GM23248 (cell line): ENCODE data around the gene SIAH2. TPM values are rescaled to one million over a fixed set of nuclear protein-coding genes. Genes with fewer than 3 reads are reported as not detected.

Experiments used
- DNase-seq: peaks from one replicate; pipeline ENCODE4 v3.0.0-alpha.2; 2015
- H2AFZ ChIP-seq: fragments of 200-600 bp; sonication (generic); 2 replicates; pipeline ENCODE4 v1.6.1; 2016; ENCODE audit warnings: antibody characterized with exemption
- H3F3A ChIP-seq: fragments of 200-600 bp; sonication (generic); 2 replicates; pipeline ENCODE4 v1.6.1; 2016; ENCODE audit warnings: mild to moderate bottlenecking, antibody characterized with exemption, mixed run types; ENCODE audit not compliant: insufficient read depth
- H3K27ac ChIP-seq: fragments of 200-600 bp; sonication (generic); 2 replicates; pipeline ENCODE4 v1.5.1; 2016; ENCODE audit warnings: mild to moderate bottlenecking
- H3K27me3 ChIP-seq: fragments of 200-600 bp; sonication (generic); replicated peaks from 2 replicates; pipeline ENCODE4 v1.6.1; 2016; ENCODE audit warnings: mild to moderate bottlenecking; ENCODE audit not compliant: insufficient read depth
- H3K36me3 ChIP-seq: fragments of 200-600 bp; sonication (generic); 2 replicates; pipeline ENCODE4 v1.6.1; 2016; ENCODE audit warnings: low read depth, mild to moderate bottlenecking
- H3K4me1 ChIP-seq: fragments of 200-600 bp; sonication (generic); 2 replicates; pipeline ENCODE4 v1.6.1; 2016; ENCODE audit warnings: mild to moderate bottlenecking; ENCODE audit not compliant: insufficient read depth
- H3K4me2 ChIP-seq: fragments of 200-600 bp; sonication (generic); one replicate; pipeline ENCODE4 v1.6.1; 2016; ENCODE audit warnings: mild to moderate bottlenecking; ENCODE audit not compliant: unreplicated experiment
- H3K4me3 ChIP-seq: fragments of 200-600 bp; sonication (generic); 2 replicates; pipeline ENCODE4 v1.5.1; 2016; ENCODE audit warnings: mild to moderate bottlenecking
- H3K79me2 ChIP-seq: fragments of 200-600 bp; sonication (generic); 2 replicates; pipeline ENCODE4 v1.6.1; 2016; ENCODE audit warnings: mild to moderate bottlenecking; ENCODE audit not compliant: insufficient read depth
- H3K9ac ChIP-seq: fragments of 200-600 bp; sonication (generic); 2 replicates; pipeline ENCODE4 v1.6.1; 2016; ENCODE audit warnings: mild to moderate bottlenecking
- H3K9me2 ChIP-seq: fragments of 200-600 bp; sonication (generic); 2 replicates; pipeline ENCODE4 v1.6.1; 2016; ENCODE audit warnings: mixed run types, mild to moderate bottlenecking, moderate library complexity; ENCODE audit not compliant: insufficient read depth
- H3K9me3 ChIP-seq: fragments of 200-600 bp; sonication (generic); one replicate; pipeline ENCODE4 v1.6.1; 2017; ENCODE audit warnings: low read depth
- H4K20me1 ChIP-seq: fragments of 200-600 bp; sonication (generic); 2 replicates; pipeline ENCODE4 v1.6.0; 2016; ENCODE audit not compliant: insufficient read depth
- EZH2 ChIP-seq: fragments of 200-600 bp; sonication (generic); IDR thresholded peaks from 2 replicates; pipeline ENCODE4 v1.6.1; 2018; ENCODE audit warnings: antibody characterized with exemption, mild to moderate bottlenecking; ENCODE audit not compliant: insufficient read depth, poor library complexity, severe bottlenecking
- EZH2phosphoT487 ChIP-seq: fragments of 200-600 bp; sonication (generic); IDR thresholded peaks from 2 replicates; pipeline ENCODE4 v1.6.1; 2018; ENCODE audit warnings: antibody characterized with exemption, moderate library complexity, mild to moderate bottlenecking, low read depth; ENCODE audit not compliant: insufficient read depth
- WGBS, 2 experiments: methylation state at CpG; one replicate each; pipeline ENCODE4 v1.1.6; 2015 to 2017; ENCODE audit warnings: low lambda C conversion rate in 2 of 2, low coverage in 1 of 2; ENCODE audit errors: missing lambda C conversion rate in 2 of 2; 5-methylcytosine and 5-hydroxymethylcytosine counted together
- in situ Hi-C: fragments of 300-500 bp; cut with MboI; formaldehyde crosslinking; loops from 2 replicates; pipeline ENCODE4 v1.15.0; 2020
- polyA plus RNA-seq: library from polyadenylated mRNA; unstranded; fragments of >200 nt; fragmentation: Nextera tagmentation; extraction: Ambion mirVana; gene quantifications from 2 replicates; pipeline ENCODE4 v1.2.1, GENCODE V29; 2016
- total RNA-seq: library from RNA; depleted of rRNA; stranded (reverse); fragments of >200 nt; shearing (Covaris generic); gene quantifications from 2 replicates; pipeline ENCODE4 v1.2.3, GENCODE V29; 2014

Gene SIAH2
- total and polyA plus RNA-seq, 2 experiments from 2014 or later, result 27.2 to 84.7 TPM

- H3K4me1 ChIP-seq, result peaks cover 33% of the 10 kb centered on the region
- peaks cover 22% of the 10 kb centered on the region; the same call in 1 of the 2 replicates for H3K36me3 ChIP-seq
- no peak overlapping the region for H3K27ac ChIP-seq
- H3K9me2 ChIP-seq, result no peaks in the 10 kb centered on the region
- in situ Hi-C loops, result no loop called here
- H3K9me3 ChIP-seq, result no peaks in the 10 kb centered on the region
- no peak overlapping the region for H3K9ac ChIP-seq
- H4K20me1 ChIP-seq, result peaks cover 25% of the 10 kb centered on the region
- WGBS, 2 experiments, result 89 to 90% methylated on average over 12 of the region's 12 CpGs
- H3K79me2 ChIP-seq, result peaks cover 74% of the 10 kb centered on the region
- no peaks in the 10 kb centered on the region for H3K27me3 ChIP-seq
- DNase-seq, result no peak
- H2AFZ ChIP-seq, result no peak overlapping the region
- H3F3A ChIP-seq, result peaks cover 25% of the 10 kb centered on the region
- H3K4me3 ChIP-seq, result no peak overlapping the region
- no peak for TF ChIP-seq EZH2
- no peak for TF ChIP-seq EZH2phosphoT487
- no peak overlapping the region for H3K4me2 ChIP-seq
Measured at GRCh38 chr3:150740733-150741496, 22.1 kb downstream of the SIAH2 start.

- Histone ChIP-seq H3K79me2 (peaks cover 66% of the 10 kb centered on the region), H3K9ac (no peak overlapping the region), H3K27ac (no peak overlapping the region), H3K4me3 (no peak overlapping the region), H3K9me3 (no peaks in the 10 kb centered on the region), H4K20me1 (peaks cover 25% of the 10 kb centered on the region), H3K4me1 (peaks cover 33% of the 10 kb centered on the region), H3K27me3 (no peaks in the 10 kb centered on the region), H2AFZ (no peak overlapping the region), H3K36me3 (peaks cover 22% of the 10 kb centered on the region; the same call in 1 of the 2 replicates), H3F3A (peaks cover 25% of the 10 kb centered on the region), H3K4me2 (no peak overlapping the region), H3K9me2 (no peaks in the 10 kb centered on the region)
- DNase-seq, result no peak
- TF ChIP-seq EZH2phosphoT487 (no peak), EZH2 (no peak)
- in situ Hi-C loops, result no loop called here
- 87 to 92% methylated on average over 8 of the region's 8 CpGs for WGBS, 2 experiments
Measured at GRCh38 chr3:150739877-150740645, 22.9 kb downstream of the SIAH2 start.

- no peaks in the 10 kb centered on the region for H3K9me2 ChIP-seq
- in situ Hi-C loops, result no loop called here
- peaks cover 21% of the 10 kb centered on the region for H4K20me1 ChIP-seq
- no peak overlapping the region for H3K9ac ChIP-seq
- H3K4me3 ChIP-seq, result no peak overlapping the region
- H3F3A ChIP-seq, result peaks cover 25% of the 10 kb centered on the region
- no peaks in the 10 kb centered on the region for H3K9me3 ChIP-seq
- no peak overlapping the region for H3K27ac ChIP-seq
- DNase-seq, result no peak
- peaks cover 27% of the 10 kb centered on the region for H3K4me1 ChIP-seq
- no peak overlapping the region for H3K4me2 ChIP-seq
- no peaks in the 10 kb centered on the region for H3K27me3 ChIP-seq
- no peak for TF ChIP-seq EZH2
- TF ChIP-seq EZH2phosphoT487, result no peak
- H3K36me3 ChIP-seq, result peaks cover 22% of the 10 kb centered on the region; the same call in 1 of the 2 replicates
- 93% methylated on average over 7 of the region's 7 CpGs for WGBS, 2 experiments
- no peak overlapping the region for H2AFZ ChIP-seq
- peaks cover 59% of the 10 kb centered on the region for H3K79me2 ChIP-seq
Measured at GRCh38 chr3:150739200-150739863, 23.6 kb downstream of the SIAH2 start.

- H3K4me2 ChIP-seq, result no peak overlapping the region
- peaks cover 22% of the 10 kb centered on the region; the same call in 1 of the 2 replicates for H3K36me3 ChIP-seq
Measured at GRCh38 chr3:150738688-150739087, 24.3 kb downstream of the SIAH2 start.

More at GRCh38 chr3:150738688-150739087, 24.3 kb downstream of the SIAH2 start:
- WGBS, 2 experiments, result 66 to 79% methylated on average over 4 of the region's 4 CpGs
- Histone ChIP-seq H3K9me3 (no peaks in the 10 kb centered on the region), H3K79me2 (peaks cover 52% of the 10 kb centered on the region), H3K9ac (no peak overlapping the region), H3K4me1 (peaks cover 21% of the 10 kb centered on the region), H3F3A (peaks cover 22% of the 10 kb centered on the region), H4K20me1 (peaks cover 16% of the 10 kb centered on the region), H3K9me2 (no peaks in the 10 kb centered on the region), H3K4me3 (no peak overlapping the region), H3K27me3 (no peaks in the 10 kb centered on the region), H2AFZ (no peak overlapping the region), H3K27ac (peak overlapping the region; percentile 39; the same call in 1 of the 2 replicates)
- TF ChIP-seq EZH2phosphoT487 (no peak), EZH2 (no peak)
- in situ Hi-C loops, result no loop called here
- no peak for DNase-seq
